OCI-LY7 (cell line): Measurements from ENCODE around the gene RAB31.

ENCODE experiments used
- CTCF ChIP-seq: fragments of 200-600 bp; sonication (generic); conservative IDR thresholded peaks from 2 replicates; pipeline ENCODE4 v1.5.1; 2014; ENCODE audit warnings: mild to moderate bottlenecking, antibody characterized with exemption, low read length, moderate library complexity, mixed read lengths
- EZH2phosphoT487 ChIP-seq: fragments of 200-600 bp; sonication (generic); IDR thresholded peaks from 2 replicates; pipeline ENCODE4 v1.6.1; 2018; ENCODE audit warnings: low read depth, borderline replicate concordance, mild to moderate bottlenecking, mixed run types, antibody characterized with exemption, low read length, moderate library complexity, mixed read lengths

GRCh38 chr18:9663377-9663776 is 44.7 kb upstream of the RAB31 start:
- TF ChIP-seq CTCF = no peak
- no peak for TF ChIP-seq EZH2phosphoT487
